CD4-positive, alpha-beta memory T cell (primary cell): ENCODE measurements around the gene PLPPR3. TPM values are rescaled to one million over a fixed set of nuclear protein-coding genes. Genes with fewer than 3 reads are reported as not detected.
A peak's percentile ranks its signal among the peaks of the same experiment; 100 is the strongest.

Source experiments
- CTCF ChIA-PET: fragments of 350-600 bp; sonication (Branson Sonifier 250); formaldehyde crosslinking; loops from one replicate; lab custom pipeline; 2021; ENCODE audit warnings: inconsistent platforms; ENCODE audit not compliant: partially characterized antibody; lab: Charles Lee
- POLR2A ChIA-PET: fragments of 350-600 bp; sonication (Branson Sonifier 250); formaldehyde crosslinking; loops from one replicate; lab custom pipeline; 2021; ENCODE audit not compliant: partially characterized antibody; lab: Charles Lee
- DNase-seq, 5 donors: peaks; one replicate each; pipeline versions ENCODE4 v3.0.0 to v3.0.0-alpha.2; 2020 to 2022; ENCODE audit warnings: mixed read lengths in 1 of 5
- H3K27ac ChIP-seq: one replicate; pipeline ENCODE4 v1.7.0; 2013; ENCODE audit warnings: low read depth, low read length
- H3K27me3 ChIP-seq: 2 replicates; pipeline ENCODE4 v1.7.0; 2013; ENCODE audit warnings: mild to moderate bottlenecking, low read length, moderate library complexity; ENCODE audit not compliant: insufficient read depth
- H3K36me3 ChIP-seq: 2 replicates; pipeline ENCODE4 v1.7.0; 2013; ENCODE audit warnings: mild to moderate bottlenecking, low read length, moderate library complexity; ENCODE audit not compliant: insufficient read depth
- H3K4me1 ChIP-seq: 2 replicates; pipeline ENCODE4 v1.7.0; 2013; ENCODE audit warnings: mild to moderate bottlenecking, low read length, moderate library complexity; ENCODE audit not compliant: insufficient read depth
- H3K4me3 ChIP-seq, 2 donors: one replicate each; pipeline ENCODE4 v1.7.0; 2013; ENCODE audit warnings: low read length in 2 of 2, mild to moderate bottlenecking in 1 of 2
- H3K9me3 ChIP-seq, 2 donors: one replicate each; pipeline ENCODE4 v1.7.0; 2013; ENCODE audit warnings: low read length in 2 of 2, control low read depth in 1 of 2; ENCODE audit not compliant: control insufficient read depth in 1 of 2
- H3K27ac Mint-ChIP-seq, 7 donors: one replicate each; pipeline ENCODE4 v1.8.0; 2020 to 2021; ENCODE audit warnings: mixed read lengths in 7 of 7, mild to moderate bottlenecking in 6 of 7, inconsistent platforms in 3 of 7, moderate library complexity in 3 of 7
- H3K27me3 Mint-ChIP-seq, 2 donors: one replicate each; pipeline ENCODE4 v1.8.0; 2020 to 2021; ENCODE audit warnings: mixed read lengths in 2 of 2
- H3K36me3 Mint-ChIP-seq, 2 donors: one replicate each; pipeline ENCODE4 v1.8.0; 2020 to 2021; ENCODE audit warnings: mixed read lengths in 2 of 2, inconsistent platforms in 1 of 2, mild to moderate bottlenecking in 1 of 2
- H3K4me1 Mint-ChIP-seq, 4 donors: one replicate each; pipeline ENCODE4 v1.8.0; 2020 to 2021; ENCODE audit warnings: mixed read lengths in 4 of 4, mild to moderate bottlenecking in 1 of 4
- H3K4me3 Mint-ChIP-seq, 8 donors: one replicate each; pipeline ENCODE4 v1.8.0; 2020 to 2021; ENCODE audit warnings: mixed read lengths in 8 of 8, mild to moderate bottlenecking in 7 of 8, moderate library complexity in 6 of 8, inconsistent platforms in 3 of 8
- H3K9me3 Mint-ChIP-seq, 8 donors: one replicate each; pipeline ENCODE4 v1.8.0; 2020 to 2021; ENCODE audit warnings: mixed read lengths in 8 of 8, mild to moderate bottlenecking in 5 of 8, inconsistent platforms in 3 of 8, moderate library complexity in 1 of 8
- intact Hi-C: fragments of 100-400 bp; cut with micrococcal nuclease; formaldehyde crosslinking; loops from one replicate; pipeline ENCODE4 v1.15.1; 2023
- polyA plus RNA-seq, 2 donors: library from polyadenylated mRNA; unstranded; fragments of 300-500 nt; fragmentation: Illumina TruSeq; gene quantifications; one replicate each; pipeline ENCODE4 v1.2.3, GENCODE V29; 2021
- total RNA-seq, 2 experiments: library from RNA; stranded (reverse); gene quantifications; one replicate each; pipeline ENCODE4 v1.2.3, GENCODE V29; 2021

PLPPR3 gene
- total and polyA plus RNA-seq, 4 experiments from 2014 or later, result not detected

DNA sequence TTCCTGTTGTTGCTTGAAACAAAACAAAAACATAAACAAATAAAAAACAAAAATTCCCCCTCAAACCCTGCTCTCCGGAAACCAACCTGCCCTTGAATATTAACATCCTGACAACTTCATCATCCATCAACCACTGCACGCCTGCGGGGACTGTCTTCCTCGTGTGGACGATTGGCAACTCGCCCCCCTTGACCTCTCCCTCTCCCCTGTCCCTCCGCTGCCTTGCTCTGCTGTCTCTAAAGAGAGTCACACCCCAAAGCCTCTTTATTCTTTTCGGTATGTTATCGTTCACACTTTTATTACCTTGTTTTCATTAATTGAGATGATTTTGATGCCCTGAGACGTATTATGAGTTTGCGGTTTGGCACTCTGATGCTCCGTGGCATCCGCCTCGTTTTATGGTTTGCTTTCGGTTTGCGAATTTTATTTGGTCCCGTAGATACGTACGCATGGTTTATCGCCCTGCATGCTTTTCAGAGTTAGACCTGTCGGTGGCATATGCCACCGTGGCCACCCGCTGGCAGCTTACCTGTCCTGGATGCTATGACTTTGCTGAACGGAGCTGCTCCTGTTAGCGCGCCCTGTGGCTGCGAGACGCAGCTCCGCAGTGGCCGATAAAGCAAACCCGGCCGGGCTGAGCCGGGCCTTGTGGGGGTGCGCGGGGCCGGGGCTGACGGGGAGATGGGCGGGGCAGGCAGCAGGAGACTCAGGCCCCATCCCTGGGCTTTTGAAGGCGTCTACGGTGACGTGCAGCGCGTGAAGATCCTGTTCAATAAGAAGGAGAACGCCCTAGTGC, 13.9 kb downstream of the PLPPR3 start:
- Histone ChIP-seq H3K4me3 (no peak overlapping the region), H3K27ac (no peak overlapping the region), H3K27me3 (no peaks in the 10 kb centered on the region), H3K9me3 (no peaks in the 10 kb centered on the region), H3K36me3 (peaks cover 74% of the 10 kb centered on the region), H3K4me1 (peaks cover 12% of the 10 kb centered on the region)
- ChIA-PET CTCF (no interaction called here), POLR2A (interaction anchor here (1.4 kb wide), 1 partner anchor 8 kb away, joined by 6 read pairs; no protein-coding TSS in a partner anchor)
- intact Hi-C loops, result no loop called here
- DNase-seq, result no peak
- Mint-ChIP-seq H3K4me3 (peak overlapping the region in 3 of 8 donors; percentile 15 to 55 (median 43)), H3K36me3 (peaks cover 31 to 47% of the 10 kb centered on the region in 2 donors), H3K4me1 (peaks cover 9 to 23% (median 16%) of the 10 kb centered on the region in 4 donors), H3K9me3 (peaks cover 0 to 6% (median 0%) of the 10 kb centered on the region in 8 donors), H3K27ac (peak overlapping the region in 3 of 7 donors; percentile 49 to 82 (median 73)), H3K27me3 (no peaks in the 10 kb centered on the region)

DNA sequence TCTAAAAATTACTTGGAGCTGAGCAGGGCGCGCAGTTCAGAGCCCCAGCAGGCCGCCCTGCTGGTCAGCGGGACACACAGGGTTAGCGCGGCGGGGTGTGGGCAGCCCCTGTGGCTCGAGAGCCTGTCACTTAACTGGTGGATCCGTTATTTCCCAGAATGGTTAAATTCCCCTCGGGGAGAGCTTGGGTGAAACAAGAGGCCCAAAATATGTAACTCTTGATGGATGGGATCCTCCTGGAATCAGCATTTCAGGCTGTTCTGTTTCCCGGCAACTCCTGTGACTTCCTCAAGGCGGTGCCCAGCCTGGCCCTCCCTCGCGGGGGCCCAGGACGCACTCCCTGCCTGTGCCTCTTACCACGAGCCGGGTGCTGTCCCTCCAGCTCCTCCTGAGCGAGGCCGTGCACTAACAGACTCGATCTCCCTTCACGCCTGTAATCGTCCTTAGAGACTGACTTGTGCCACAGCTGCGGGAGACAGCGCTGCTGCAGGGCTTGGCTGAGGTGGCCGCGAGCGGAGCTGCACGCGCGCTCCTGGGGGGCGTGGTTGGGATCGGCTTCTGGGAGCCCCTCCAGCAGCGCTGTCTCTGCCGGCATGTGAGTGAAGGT, 14.8 kb downstream of the PLPPR3 start:
- H3K27me3 ChIP-seq, result no peaks in the 10 kb centered on the region
- intact Hi-C loops, result no loop called here
- Mint-ChIP-seq H3K36me3 (peaks cover 34 to 51% of the 10 kb centered on the region in 2 donors), H3K4me3 (peak overlapping the region in 2 of 8 donors; percentile 15 to 43), H3K9me3 (peaks cover 0 to 4% (median 0%) of the 10 kb centered on the region in 8 donors), H3K27me3 (no peaks in the 10 kb centered on the region), H3K4me1 (peaks cover 15 to 32% (median 23%) of the 10 kb centered on the region in 4 donors), H3K27ac (peak overlapping the region in 2 of 7 donors; percentile 73 to 82)
- H3K36me3 ChIP-seq, result peaks cover 74% of the 10 kb centered on the region
- POLR2A ChIA-PET, result no interaction called here
- no peak overlapping the region for H3K4me3 ChIP-seq
- H3K4me1 ChIP-seq, result peaks cover 21% of the 10 kb centered on the region
- no peak overlapping the region for H3K27ac ChIP-seq
- no peaks in the 10 kb centered on the region for H3K9me3 ChIP-seq
- DNase-seq, result no peak
- CTCF ChIA-PET, result interaction anchor here (1.1 kb wide), 1 partner anchor 57 kb away, joined by 3 read pairs; no protein-coding TSS in a partner anchor

- peaks cover 17 to 42% (median 29%) of the 10 kb centered on the region in 4 donors for H3K4me1 Mint-ChIP-seq
- H3K9me3 Mint-ChIP-seq, result peaks cover 0 to 4% (median 0%) of the 10 kb centered on the region in 8 donors
- intact Hi-C loops, result no loop called here
- Histone ChIP-seq H3K36me3 (peaks cover 70% of the 10 kb centered on the region), H3K4me1 (peaks cover 31% of the 10 kb centered on the region), H3K9me3 (no peaks in the 10 kb centered on the region), H3K27me3 (no peaks in the 10 kb centered on the region), H3K27ac (no peak overlapping the region), H3K4me3 (no peak overlapping the region)
- no peaks in the 10 kb centered on the region for H3K27me3 Mint-ChIP-seq
- no peak for DNase-seq
- ChIA-PET CTCF (interaction anchor here (1.1 kb wide), 1 partner anchor 58 kb away, joined by 3 read pairs; no protein-coding TSS in a partner anchor), POLR2A (no interaction called here)
- no peak overlapping the region for H3K4me3 Mint-ChIP-seq
- no peak overlapping the region for H3K27ac Mint-ChIP-seq
- peaks cover 27 to 51% of the 10 kb centered on the region in 2 donors for H3K36me3 Mint-ChIP-seq
Observed at GRCh38 chr19:805600-806550, 15.9 kb downstream of the PLPPR3 start.

- H3K4me3 ChIP-seq, result no peak overlapping the region
- peaks cover 63% of the 10 kb centered on the region for H3K36me3 ChIP-seq
- H3K4me1 ChIP-seq, result peaks cover 38% of the 10 kb centered on the region
- POLR2A ChIA-PET, result no interaction called here
- no peaks in the 10 kb centered on the region for H3K27me3 ChIP-seq
- Mint-ChIP-seq H3K9me3 (peaks cover 0 to 4% (median 0%) of the 10 kb centered on the region in 8 donors), H3K4me3 (no peak overlapping the region), H3K27me3 (no peaks in the 10 kb centered on the region), H3K36me3 (peaks cover 27 to 51% of the 10 kb centered on the region in 2 donors), H3K4me1 (peaks cover 22 to 48% (median 35%) of the 10 kb centered on the region in 4 donors), H3K27ac (peak overlapping the region in 1 of 7 donors; percentile 85)
- no peak overlapping the region for H3K27ac ChIP-seq
- no peaks in the 10 kb centered on the region for H3K9me3 ChIP-seq
- intact Hi-C loops, result no loop called here
- no peak for DNase-seq
- CTCF ChIA-PET, result no interaction called here
Observed at GRCh38 chr19:805166-805551, 16.6 kb downstream of the PLPPR3 start.

DNA sequence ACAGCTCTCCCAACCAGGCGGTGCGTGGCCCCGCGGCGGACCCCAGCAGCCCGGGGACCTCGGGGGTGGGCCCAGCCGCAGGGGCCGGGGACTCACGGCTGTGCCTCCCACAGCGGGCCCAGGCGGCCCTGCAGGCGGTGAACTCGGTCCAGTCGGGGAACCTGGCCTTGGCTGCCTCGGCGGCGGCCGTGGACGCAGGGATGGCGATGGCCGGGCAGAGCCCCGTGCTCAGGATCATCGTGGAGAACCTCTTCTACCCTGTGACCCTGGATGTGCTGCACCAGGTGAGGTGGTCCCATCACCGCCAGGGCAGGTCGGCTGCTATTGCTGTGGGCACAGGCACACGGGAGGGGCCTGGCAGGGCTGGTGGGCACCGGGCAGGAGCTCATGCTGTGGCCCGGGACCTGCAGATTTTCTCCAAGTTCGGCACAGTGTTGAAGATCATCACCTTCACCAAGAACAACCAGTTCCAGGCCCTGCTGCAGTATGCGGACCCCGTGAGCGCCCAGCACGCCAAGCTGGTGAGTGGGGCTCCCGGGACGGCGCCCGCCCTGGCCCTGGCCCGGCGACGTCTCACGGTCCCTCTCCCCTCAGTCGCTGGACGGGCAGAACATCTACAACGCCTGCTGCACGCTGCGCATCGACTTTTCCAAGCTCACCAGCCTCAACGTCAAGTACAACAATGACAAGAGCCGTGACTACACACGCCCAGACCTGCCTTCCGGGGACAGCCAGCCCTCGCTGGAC, 17.2 kb downstream of the PLPPR3 start:
- peaks cover 26 to 54% (median 40%) of the 10 kb centered on the region in 4 donors for H3K4me1 Mint-ChIP-seq
- Histone ChIP-seq H3K36me3 (peaks cover 57% of the 10 kb centered on the region), H3K9me3 (no peaks in the 10 kb centered on the region), H3K27me3 (no peaks in the 10 kb centered on the region), H3K4me3 (no peak overlapping the region), H3K27ac (no peak overlapping the region), H3K4me1 (peaks cover 44% of the 10 kb centered on the region)
- no peak for DNase-seq
- no peaks in the 10 kb centered on the region for H3K27me3 Mint-ChIP-seq
- H3K4me3 Mint-ChIP-seq, result no peak overlapping the region
- peaks cover 21 to 49% of the 10 kb centered on the region in 2 donors for H3K36me3 Mint-ChIP-seq
- intact Hi-C loops, result no loop called here
- ChIA-PET POLR2A (no interaction called here), CTCF (no interaction called here)
- H3K27ac Mint-ChIP-seq, result peak overlapping the region in 1 of 7 donors; percentile 85
- H3K9me3 Mint-ChIP-seq, result peaks cover 0 to 4% (median 0%) of the 10 kb centered on the region in 8 donors

DNA sequence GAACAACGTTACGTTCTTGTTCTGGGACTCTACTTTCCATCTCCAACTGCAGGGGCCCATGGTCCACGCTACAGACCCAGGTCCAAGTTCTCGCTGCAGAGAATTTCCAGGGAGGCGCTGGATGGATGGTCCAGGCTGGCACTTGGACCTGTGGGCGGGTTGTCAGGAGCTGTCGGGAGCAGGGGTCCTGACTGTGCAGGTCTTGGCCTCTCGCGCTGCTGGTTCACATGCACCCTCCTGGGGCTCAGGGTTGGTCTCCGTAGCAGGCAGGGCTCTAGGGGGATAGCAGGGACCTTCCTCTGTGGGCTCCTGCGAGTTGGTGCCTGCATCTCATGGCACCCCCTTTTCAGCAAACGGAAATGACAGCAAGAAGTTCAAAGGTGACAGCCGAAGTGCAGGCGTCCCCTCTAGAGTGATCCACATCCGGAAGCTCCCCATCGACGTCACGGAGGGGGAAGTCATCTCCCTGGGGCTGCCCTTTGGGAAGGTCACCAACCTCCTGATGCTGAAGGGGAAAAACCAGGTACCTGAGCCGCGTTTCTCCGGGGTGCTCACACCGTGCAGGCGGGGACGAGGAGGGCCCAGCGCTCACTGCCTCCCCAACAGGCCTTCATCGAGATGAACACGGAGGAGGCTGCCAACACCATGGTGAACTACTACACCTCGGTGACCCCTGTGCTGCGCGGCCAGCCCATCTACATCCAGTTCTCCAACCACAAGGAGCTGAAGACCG, 17.9 kb downstream of the PLPPR3 start:
- Histone ChIP-seq H3K4me1 (peaks cover 51% of the 10 kb centered on the region), H3K27me3 (no peaks in the 10 kb centered on the region), H3K27ac (no peak overlapping the region), H3K36me3 (peaks cover 52% of the 10 kb centered on the region), H3K9me3 (no peaks in the 10 kb centered on the region), H3K4me3 (no peak overlapping the region)
- intact Hi-C loops, result no loop called here
- Mint-ChIP-seq H3K4me1 (peaks cover 29 to 60% (median 45%) of the 10 kb centered on the region in 4 donors), H3K27ac (peak overlapping the region in 4 of 7 donors; percentile 24 to 90 (median 64)), H3K36me3 (peaks cover 18 to 56% of the 10 kb centered on the region in 2 donors), H3K4me3 (peak overlapping the region in 4 of 8 donors; percentile 10 to 43 (median 22)), H3K9me3 (peaks cover 0 to 4% (median 0%) of the 10 kb centered on the region in 8 donors), H3K27me3 (no peaks in the 10 kb centered on the region)
- no peak for DNase-seq
- CTCF ChIA-PET, result no interaction called here
- POLR2A ChIA-PET, result no interaction called here
